HepG2 (cell line): Measurements from ENCODE around the gene ORC3. TPM values are rescaled to one million over a fixed set of nuclear protein-coding genes. Genes with fewer than 3 reads are reported as not detected.
A peak's percentile ranks its signal among the peaks of the same experiment; 100 is the strongest.

ENCODE experiments used
- ADNP ChIP-seq: sonication (generic); formaldehyde crosslinking; IDR thresholded peaks from 2 replicates; pipeline ENCODE4 v1.4.0; 2020; ENCODE audit warnings: missing genetic modification reagents
- ASH2L ChIP-seq: fragments of 300-600, 200-600 bp; sonication (generic); IDR thresholded peaks from 2 replicates; pipeline ENCODE4 v1.7.0; 2017; ENCODE audit warnings: low read depth, mild to moderate bottlenecking, moderate library complexity, mixed read lengths, low read length; ENCODE audit not compliant: insufficient read length
- EED ChIP-seq: sonication (generic); formaldehyde crosslinking; IDR thresholded peaks from 2 replicates; pipeline ENCODE4 v1.5.0; 2020; ENCODE audit warnings: mild to moderate bottlenecking, missing genetic modification reagents
- FOXC1 ChIP-seq: sonication (generic); formaldehyde crosslinking; IDR thresholded peaks from 2 replicates; pipeline ENCODE4 v1.8.0; 2022; ENCODE audit warnings: mild to moderate bottlenecking, missing genetic modification reagents, borderline replicate concordance
- MTF1 ChIP-seq: sonication (generic); formaldehyde crosslinking; IDR thresholded peaks from 2 replicates; pipeline ENCODE4 v1.5.0; 2020; ENCODE audit warnings: missing genetic modification reagents
- NCOA5 ChIP-seq: sonication (generic); formaldehyde crosslinking; IDR thresholded peaks from 2 replicates; pipeline ENCODE4 v1.4.0; 2020; ENCODE audit warnings: missing genetic modification reagents
- NR2F1 ChIP-seq, 2 experiments: fragments of 450-650 bp in 1 of 2; formaldehyde crosslinking in 1 of 2; IDR thresholded peaks; 2 replicates each; pipeline versions ENCODE4 v1.5.0 to v1.6.1; 2016 to 2020; ENCODE audit warnings: mild to moderate bottlenecking in 1 of 2, missing compliant biosample characterization in 1 of 2, missing genetic modification reagents in 1 of 2, moderate library complexity in 1 of 2
- ZBTB38 ChIP-seq: sonication (generic); formaldehyde crosslinking; IDR thresholded peaks from 2 replicates; pipeline ENCODE4 v1.5.1; 2020; ENCODE audit warnings: mild to moderate bottlenecking, missing genetic modification reagents
- polyA plus RNA-seq, 8 experiments: library from polyadenylated mRNA; depleted of rRNA in 3 of 8; stranded (reverse) in 7 of 8; unstranded in 1 of 8; fragments of >200 nt; fragmentation: Illumina TruSeq in 4 of 8; extraction: Trizol in 4 of 8; gene quantifications; 2 replicates each; pipeline versions ENCODE4 v1.2.1 to v1.2.3, GENCODE V29; 2011 to 2016; ENCODE audit warnings: low read depth in 4 of 8, missing spikeins in 1 of 8, mixed read lengths in 1 of 8; ENCODE audit not compliant: insufficient read depth in 1 of 8
- total RNA-seq, 5 experiments: library from RNA; depleted of rRNA; stranded (reverse); fragments of >200 nt; fragmentation: Illumina TruSeq; extraction: Trizol; gene quantifications; 2 replicates each; pipeline ENCODE4 v1.2.3, GENCODE V29; 2016; ENCODE audit warnings: low read depth in 1 of 5
- TF ChIP-seq, protein P1 (sequence below): sonication (generic); formaldehyde crosslinking; IDR thresholded peaks from 2 replicates; pipeline ENCODE4 v1.4.0; 2020; ENCODE audit warnings: missing genetic modification reagents, borderline replicate concordance
- TF ChIP-seq, protein P2 (sequence below), 2 experiments: IDR thresholded peaks; 2 replicates each; pipeline ENCODE4 v1.6.1; 2011 to 2012; ENCODE audit warnings: low read length in 2 of 2, borderline replicate concordance in 1 of 2, low read depth in 1 of 2, mild to moderate bottlenecking in 1 of 2, moderate library complexity in 1 of 2
- TF ChIP-seq, protein P3 (sequence below): sonication (generic); formaldehyde crosslinking; IDR thresholded peaks from 2 replicates; pipeline ENCODE4 v1.8.1; 2023; ENCODE audit warnings: missing genetic modification reagents, inconsistent platforms, borderline replicate concordance
- TF ChIP-seq, protein P4 (sequence below), 2 experiments: sonication (generic) in 1 of 2; formaldehyde crosslinking in 1 of 2; IDR thresholded peaks; 2 replicates each; pipeline versions ENCODE4 v1.4.0 to v1.6.1; 2018 to 2020; ENCODE audit warnings: missing genetic modification reagents in 2 of 2, borderline replicate concordance in 1 of 2, low read depth in 1 of 2, mild to moderate bottlenecking in 1 of 2, missing biosample characterization in 1 of 2
- TF ChIP-seq, protein P5 (sequence below): sonication (generic); formaldehyde crosslinking; IDR thresholded peaks from 2 replicates; pipeline ENCODE4 v1.4.0; 2020; ENCODE audit warnings: missing genetic modification reagents

ORC3 gene
- total and polyA plus RNA-seq, 2 of the 13 experiments (the other 11 are each of a cell fraction or from before 2014, with no cell fraction given): 21.8 to 43.5 TPM

DNA sequence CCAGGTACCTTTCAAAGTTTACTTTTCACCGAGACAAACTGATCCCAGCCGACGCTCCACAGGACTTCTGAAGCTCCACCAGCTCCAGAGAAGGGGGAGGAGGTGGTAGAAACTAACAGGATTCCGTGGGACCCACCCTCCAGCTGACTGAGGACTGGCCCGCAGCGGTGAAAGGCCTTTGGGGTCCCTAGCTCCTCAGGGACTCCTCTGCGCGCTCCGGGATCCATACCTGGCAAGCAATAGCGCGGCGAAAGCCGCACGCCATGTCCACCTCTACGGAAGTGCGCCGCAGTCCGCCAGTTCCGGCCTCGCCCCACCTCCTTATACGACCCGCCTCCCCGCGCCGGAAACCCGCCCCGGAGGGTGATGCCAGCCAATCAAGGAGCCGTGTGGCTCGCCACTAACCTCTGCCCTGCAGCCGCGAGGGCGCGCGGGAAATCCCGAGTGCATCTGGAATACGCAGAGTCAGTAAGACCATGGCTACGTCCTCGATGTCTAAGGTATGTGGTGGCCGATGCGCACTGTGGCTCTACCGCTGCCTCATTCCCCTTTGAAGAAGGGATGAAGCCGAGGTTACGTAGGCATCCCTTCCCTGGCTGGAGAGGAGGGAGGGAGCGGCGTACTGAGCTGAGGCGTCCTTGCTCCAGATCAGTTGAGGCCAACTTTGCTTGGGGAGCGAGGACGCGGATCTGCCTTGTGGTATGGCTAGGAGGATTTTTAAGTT, at the start of gene ORC3, which contains the start of gene RARS2 (continued):
- TF ChIP-seq, protein P1, sequence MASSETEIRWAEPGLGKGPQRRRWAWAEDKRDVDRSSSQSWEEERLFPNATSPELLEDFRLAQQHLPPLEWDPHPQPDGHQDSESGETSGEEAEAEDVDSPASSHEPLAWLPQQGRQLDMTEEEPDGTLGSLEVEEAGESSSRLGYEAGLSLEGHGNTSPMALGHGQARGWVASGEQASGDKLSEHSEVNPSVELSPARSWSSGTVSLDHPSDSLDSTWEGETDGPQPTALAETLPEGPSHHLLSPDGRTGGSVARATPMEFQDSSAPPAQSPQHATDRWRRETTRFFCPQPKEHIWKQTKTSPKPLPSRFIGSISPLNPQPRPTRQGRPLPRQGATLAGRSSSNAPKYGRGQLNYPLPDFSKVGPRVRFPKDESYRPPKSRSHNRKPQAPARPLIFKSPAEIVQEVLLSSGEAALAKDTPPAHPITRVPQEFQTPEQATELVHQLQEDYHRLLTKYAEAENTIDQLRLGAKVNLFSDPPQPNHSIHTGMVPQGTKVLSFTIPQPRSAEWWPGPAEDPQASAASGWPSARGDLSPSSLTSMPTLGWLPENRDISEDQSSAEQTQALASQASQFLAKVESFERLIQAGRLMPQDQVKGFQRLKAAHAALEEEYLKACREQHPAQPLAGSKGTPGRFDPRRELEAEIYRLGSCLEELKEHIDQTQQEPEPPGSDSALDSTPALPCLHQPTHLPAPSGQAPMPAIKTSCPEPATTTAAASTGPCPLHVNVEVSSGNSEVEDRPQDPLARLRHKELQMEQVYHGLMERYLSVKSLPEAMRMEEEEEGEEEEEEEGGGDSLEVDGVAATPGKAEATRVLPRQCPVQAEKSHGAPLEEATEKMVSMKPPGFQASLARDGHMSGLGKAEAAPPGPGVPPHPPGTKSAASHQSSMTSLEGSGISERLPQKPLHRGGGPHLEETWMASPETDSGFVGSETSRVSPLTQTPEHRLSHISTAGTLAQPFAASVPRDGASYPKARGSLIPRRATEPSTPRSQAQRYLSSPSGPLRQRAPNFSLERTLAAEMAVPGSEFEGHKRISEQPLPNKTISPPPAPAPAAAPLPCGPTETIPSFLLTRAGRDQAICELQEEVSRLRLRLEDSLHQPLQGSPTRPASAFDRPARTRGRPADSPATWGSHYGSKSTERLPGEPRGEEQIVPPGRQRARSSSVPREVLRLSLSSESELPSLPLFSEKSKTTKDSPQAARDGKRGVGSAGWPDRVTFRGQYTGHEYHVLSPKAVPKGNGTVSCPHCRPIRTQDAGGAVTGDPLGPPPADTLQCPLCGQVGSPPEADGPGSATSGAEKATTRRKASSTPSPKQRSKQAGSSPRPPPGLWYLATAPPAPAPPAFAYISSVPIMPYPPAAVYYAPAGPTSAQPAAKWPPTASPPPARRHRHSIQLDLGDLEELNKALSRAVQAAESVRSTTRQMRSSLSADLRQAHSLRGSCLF: no peak
- no peak for TF ChIP-seq MTF1 (CRISPR knock-in tag)
- TF ChIP-seq NCOA5 (CRISPR knock-in tag): no peak
- TF ChIP-seq ZBTB38: peak; percentile 66; the same call in 1 of the 2 replicates
- TF ChIP-seq ADNP: no peak
- TF ChIP-seq EED (CRISPR knock-in tag): no peak
- TF ChIP-seq FOXC1 (CRISPR knock-in tag): no peak; the same call in 1 of the 2 replicates
- no peak for TF ChIP-seq NR2F1 (CRISPR knock-in tag; IDR thresholded peaks at IDR 0.05)
- TF ChIP-seq ASH2L: peak; percentile 95
- TF ChIP-seq, protein P2, sequence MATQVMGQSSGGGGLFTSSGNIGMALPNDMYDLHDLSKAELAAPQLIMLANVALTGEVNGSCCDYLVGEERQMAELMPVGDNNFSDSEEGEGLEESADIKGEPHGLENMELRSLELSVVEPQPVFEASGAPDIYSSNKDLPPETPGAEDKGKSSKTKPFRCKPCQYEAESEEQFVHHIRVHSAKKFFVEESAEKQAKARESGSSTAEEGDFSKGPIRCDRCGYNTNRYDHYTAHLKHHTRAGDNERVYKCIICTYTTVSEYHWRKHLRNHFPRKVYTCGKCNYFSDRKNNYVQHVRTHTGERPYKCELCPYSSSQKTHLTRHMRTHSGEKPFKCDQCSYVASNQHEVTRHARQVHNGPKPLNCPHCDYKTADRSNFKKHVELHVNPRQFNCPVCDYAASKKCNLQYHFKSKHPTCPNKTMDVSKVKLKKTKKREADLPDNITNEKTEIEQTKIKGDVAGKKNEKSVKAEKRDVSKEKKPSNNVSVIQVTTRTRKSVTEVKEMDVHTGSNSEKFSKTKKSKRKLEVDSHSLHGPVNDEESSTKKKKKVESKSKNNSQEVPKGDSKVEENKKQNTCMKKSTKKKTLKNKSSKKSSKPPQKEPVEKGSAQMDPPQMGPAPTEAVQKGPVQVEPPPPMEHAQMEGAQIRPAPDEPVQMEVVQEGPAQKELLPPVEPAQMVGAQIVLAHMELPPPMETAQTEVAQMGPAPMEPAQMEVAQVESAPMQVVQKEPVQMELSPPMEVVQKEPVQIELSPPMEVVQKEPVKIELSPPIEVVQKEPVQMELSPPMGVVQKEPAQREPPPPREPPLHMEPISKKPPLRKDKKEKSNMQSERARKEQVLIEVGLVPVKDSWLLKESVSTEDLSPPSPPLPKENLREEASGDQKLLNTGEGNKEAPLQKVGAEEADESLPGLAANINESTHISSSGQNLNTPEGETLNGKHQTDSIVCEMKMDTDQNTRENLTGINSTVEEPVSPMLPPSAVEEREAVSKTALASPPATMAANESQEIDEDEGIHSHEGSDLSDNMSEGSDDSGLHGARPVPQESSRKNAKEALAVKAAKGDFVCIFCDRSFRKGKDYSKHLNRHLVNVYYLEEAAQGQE (IDR thresholded peaks at IDR 0.05; ENCODE audit: borderline replicate concordance in 1 of 2, low read depth in 1 of 2, low read length in 2 of 2): 0 out of 4 replicates have a peak, but pooled peaks of 1 of the 2 experiments have one; percentile 5
- TF ChIP-seq, protein P3, sequence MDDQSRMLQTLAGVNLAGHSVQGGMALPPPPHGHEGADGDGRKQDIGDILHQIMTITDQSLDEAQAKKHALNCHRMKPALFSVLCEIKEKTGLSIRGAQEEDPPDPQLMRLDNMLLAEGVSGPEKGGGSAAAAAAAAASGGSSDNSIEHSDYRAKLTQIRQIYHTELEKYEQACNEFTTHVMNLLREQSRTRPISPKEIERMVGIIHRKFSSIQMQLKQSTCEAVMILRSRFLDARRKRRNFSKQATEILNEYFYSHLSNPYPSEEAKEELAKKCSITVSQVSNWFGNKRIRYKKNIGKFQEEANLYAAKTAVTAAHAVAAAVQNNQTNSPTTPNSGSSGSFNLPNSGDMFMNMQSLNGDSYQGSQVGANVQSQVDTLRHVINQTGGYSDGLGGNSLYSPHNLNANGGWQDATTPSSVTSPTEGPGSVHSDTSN: no peak
- TF ChIP-seq, protein P4, sequence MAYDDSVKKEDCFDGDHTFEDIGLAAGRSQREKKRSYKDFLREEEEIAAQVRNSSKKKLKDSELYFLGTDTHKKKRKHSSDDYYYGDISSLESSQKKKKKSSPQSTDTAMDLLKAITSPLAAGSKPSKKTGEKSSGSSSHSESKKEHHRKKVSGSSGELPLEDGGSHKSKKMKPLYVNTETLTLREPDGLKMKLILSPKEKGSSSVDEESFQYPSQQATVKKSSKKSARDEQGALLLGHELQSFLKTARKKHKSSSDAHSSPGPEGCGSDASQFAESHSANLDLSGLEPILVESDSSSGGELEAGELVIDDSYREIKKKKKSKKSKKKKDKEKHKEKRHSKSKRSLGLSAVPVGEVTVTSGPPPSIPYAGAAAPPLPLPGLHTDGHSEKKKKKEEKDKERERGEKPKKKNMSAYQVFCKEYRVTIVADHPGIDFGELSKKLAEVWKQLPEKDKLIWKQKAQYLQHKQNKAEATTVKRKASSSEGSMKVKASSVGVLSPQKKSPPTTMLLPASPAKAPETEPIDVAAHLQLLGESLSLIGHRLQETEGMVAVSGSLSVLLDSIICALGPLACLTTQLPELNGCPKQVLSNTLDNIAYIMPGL (CRISPR knock-in tag; IDR thresholded peaks at IDR 0.05; ENCODE audit: borderline replicate concordance in 1 of 2, low read depth in 1 of 2): peak; percentile 12 to 55; a peak in 1 of 4 replicates
- TF ChIP-seq, protein P5, sequence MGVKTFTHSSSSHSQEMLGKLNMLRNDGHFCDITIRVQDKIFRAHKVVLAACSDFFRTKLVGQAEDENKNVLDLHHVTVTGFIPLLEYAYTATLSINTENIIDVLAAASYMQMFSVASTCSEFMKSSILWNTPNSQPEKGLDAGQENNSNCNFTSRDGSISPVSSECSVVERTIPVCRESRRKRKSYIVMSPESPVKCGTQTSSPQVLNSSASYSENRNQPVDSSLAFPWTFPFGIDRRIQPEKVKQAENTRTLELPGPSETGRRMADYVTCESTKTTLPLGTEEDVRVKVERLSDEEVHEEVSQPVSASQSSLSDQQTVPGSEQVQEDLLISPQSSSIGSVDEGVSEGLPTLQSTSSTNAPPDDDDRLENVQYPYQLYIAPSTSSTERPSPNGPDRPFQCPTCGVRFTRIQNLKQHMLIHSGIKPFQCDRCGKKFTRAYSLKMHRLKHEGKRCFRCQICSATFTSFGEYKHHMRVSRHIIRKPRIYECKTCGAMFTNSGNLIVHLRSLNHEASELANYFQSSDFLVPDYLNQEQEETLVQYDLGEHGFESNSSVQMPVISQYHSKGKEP (CRISPR knock-in tag): 0 out of 2 replicates have a peak, but pooled peaks have one; percentile 53
